Measurements from ENCODE around the gene ZNF365. TPM values are rescaled to one million over a fixed set of nuclear protein-coding genes. Genes with fewer than 3 reads are reported as not detected.

ZNF365 gene
- total and polyA plus RNA-seq, 9 of the 15 experiments (the other 6 are each of a cell fraction or from before 2014, with no cell fraction given), result 0.03 to 0.04 TPM; not detected in 7

DNA sequence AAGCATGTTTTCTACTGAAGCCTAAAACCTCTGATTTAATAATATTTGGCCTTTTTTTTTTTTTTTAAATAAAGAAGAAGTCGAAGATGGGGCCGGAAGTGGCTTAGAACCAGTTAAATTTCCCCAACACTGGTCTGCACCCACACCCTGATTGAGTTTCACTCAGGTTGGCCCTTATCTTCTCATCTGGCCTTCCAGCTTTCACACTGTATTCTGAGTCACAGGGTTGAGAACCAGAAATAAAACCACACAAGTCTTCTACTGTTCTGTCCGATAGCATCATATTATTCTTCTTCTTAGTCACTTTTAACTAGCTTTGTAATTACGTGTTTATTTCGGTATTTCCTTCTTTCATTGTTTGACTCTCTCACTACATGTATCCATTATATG, 9.9 kb downstream of the ZNF365 start:
- intact Hi-C loops (cut with micrococcal nuclease) (no loop called here), in situ Hi-C loops (cut with MboI) (no loop called here)
- WGBS (ENCODE audit: insufficient coverage, low coverage, missing lambda C conversion rate), result under 1% methylated on average over 5 of the region's 5 CpGs
- no peak for ATAC-seq
- CTCF ChIA-PET (ENCODE audit: low intra/inter-chr PET ratio), result no interaction called here
- no peak for FAIRE-seq
- BruUV-seq (replicated peaks), result no TSS peak
- POLR2A ChIA-PET, result interaction anchor here (0.6 kb wide), 1 partner anchor 1569 kb away, joined by 3 read pairs; no protein-coding TSS in a partner anchor
- H3K79me2 ChIP-seq (ENCODE audit: control insufficient read depth, insufficient read depth, low read length), result no peaks in the 10 kb centered on the region
- no peak overlapping the region for H3K9ac ChIP-seq (ENCODE audit: insufficient read depth in 1 of 2, low read depth in 2 of 2, low read length in 2 of 2)
- no peaks in the 10 kb centered on the region for H4K20me1 ChIP-seq (replicated peaks; ENCODE audit: control insufficient read depth, insufficient read depth, low read length)
- no peak for TF ChIP-seq JUND (IDR thresholded peaks at IDR 0.05; ENCODE audit: borderline replicate concordance, low read depth, low read length)
- TF ChIP-seq JUND (tag; IDR thresholded peaks at IDR 0.05; ENCODE audit: borderline replicate concordance, low read depth, low read length), result peak; percentile 44; the same call in 1 of the 3 replicates
- TF ChIP-seq FOSL1 (tag; conservative IDR thresholded peaks at IDR 0.05), result peak; percentile 88
- TF ChIP-seq ZNF23 (CRISPR knock-in tag; IDR thresholded peaks at IDR 0.05), result no peak
- TF ChIP-seq, protein P1, sequence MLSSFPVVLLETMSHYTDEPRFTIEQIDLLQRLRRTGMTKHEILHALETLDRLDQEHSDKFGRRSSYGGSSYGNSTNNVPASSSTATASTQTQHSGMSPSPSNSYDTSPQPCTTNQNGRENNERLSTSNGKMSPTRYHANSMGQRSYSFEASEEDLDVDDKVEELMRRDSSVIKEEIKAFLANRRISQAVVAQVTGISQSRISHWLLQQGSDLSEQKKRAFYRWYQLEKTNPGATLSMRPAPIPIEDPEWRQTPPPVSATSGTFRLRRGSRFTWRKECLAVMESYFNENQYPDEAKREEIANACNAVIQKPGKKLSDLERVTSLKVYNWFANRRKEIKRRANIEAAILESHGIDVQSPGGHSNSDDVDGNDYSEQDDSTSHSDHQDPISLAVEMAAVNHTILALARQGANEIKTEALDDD (IDR thresholded peaks at IDR 0.05), result no peak
- TF ChIP-seq ZNF77 (CRISPR knock-in tag; IDR thresholded peaks at IDR 0.05), result no peak
- TF ChIP-seq SOX6 (IDR thresholded peaks at IDR 0.05), result 0 out of 2 replicates have a peak, but pooled peaks have one; percentile 31
- no peaks in the 10 kb centered on the region for H3K27me3 ChIP-seq (ENCODE audit: control insufficient read depth in 2 of 2, insufficient read depth in 2 of 2, low read length in 2 of 2)
- no peak overlapping the region for H3K4me2 ChIP-seq (ENCODE audit: insufficient read depth, low read length)
- no peak overlapping the region for H2AFZ ChIP-seq (ENCODE audit: low read depth, low read length)
- peak in 1 of 4 experiments; percentile 19 for DNase-seq (ENCODE audit: extremely low read depth in 1 of 4, low spot score in 3 of 4)
- H3K9me1 ChIP-seq (ENCODE audit: control insufficient read depth, insufficient read depth, low read length), result no peaks in the 10 kb centered on the region
- H3K9me3 ChIP-seq (replicated peaks; ENCODE audit: control insufficient read depth, insufficient read depth, low read depth, low read length), result no peaks in the 10 kb centered on the region
- no peaks in the 10 kb centered on the region for H3K36me3 ChIP-seq (ENCODE audit: control insufficient read depth, insufficient read depth, low read length)
- no peak overlapping the region for H3K27ac ChIP-seq (ENCODE audit: extremely low read depth, low read depth, low read length)
- H3K4me1 ChIP-seq (replicated peaks in 1 of 2; ENCODE audit: control insufficient read depth in 2 of 2, insufficient read depth in 2 of 2, low read length in 2 of 2), result no peaks in the 10 kb centered on the region; a peak in 1 of 5 replicates
- H3K4me3 ChIP-seq, result no peak overlapping the region
